Islet precursor cell (in vitro differentiated cells): ENCODE data around the gene ADRA1B.
"Not testable (repeated sequence)": the region's sequence is repeated elsewhere in the genome, so short reads cannot be mapped to it uniquely, and the experiment has no call there.

Experiments
- DNase-seq: peaks from one replicate; pipeline ENCODE4 v3.0.0-alpha.2; 2018

Gene ADRA1B

DNA sequence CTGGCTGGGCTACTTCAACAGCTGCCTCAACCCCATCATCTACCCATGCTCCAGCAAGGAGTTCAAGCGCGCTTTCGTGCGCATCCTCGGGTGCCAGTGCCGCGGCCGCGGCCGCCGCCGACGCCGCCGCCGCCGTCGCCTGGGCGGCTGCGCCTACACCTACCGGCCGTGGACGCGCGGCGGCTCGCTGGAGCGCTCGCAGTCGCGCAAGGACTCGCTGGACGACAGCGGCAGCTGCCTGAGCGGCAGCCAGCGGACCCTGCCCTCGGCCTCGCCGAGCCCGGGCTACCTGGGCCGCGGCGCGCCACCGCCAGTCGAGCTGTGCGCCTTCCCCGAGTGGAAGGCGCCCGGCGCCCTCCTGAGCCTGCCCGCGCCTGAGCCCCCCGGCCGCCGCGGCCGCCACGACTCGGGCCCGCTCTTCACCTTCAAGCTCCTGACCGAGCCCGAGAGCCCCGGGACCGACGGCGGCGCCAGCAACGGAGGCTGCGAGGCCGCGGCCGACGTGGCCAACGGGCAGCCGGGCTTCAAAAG, 55.7 kb downstream of the ADRA1B start:
- DNase-seq = peak; percentile 69

DNA sequence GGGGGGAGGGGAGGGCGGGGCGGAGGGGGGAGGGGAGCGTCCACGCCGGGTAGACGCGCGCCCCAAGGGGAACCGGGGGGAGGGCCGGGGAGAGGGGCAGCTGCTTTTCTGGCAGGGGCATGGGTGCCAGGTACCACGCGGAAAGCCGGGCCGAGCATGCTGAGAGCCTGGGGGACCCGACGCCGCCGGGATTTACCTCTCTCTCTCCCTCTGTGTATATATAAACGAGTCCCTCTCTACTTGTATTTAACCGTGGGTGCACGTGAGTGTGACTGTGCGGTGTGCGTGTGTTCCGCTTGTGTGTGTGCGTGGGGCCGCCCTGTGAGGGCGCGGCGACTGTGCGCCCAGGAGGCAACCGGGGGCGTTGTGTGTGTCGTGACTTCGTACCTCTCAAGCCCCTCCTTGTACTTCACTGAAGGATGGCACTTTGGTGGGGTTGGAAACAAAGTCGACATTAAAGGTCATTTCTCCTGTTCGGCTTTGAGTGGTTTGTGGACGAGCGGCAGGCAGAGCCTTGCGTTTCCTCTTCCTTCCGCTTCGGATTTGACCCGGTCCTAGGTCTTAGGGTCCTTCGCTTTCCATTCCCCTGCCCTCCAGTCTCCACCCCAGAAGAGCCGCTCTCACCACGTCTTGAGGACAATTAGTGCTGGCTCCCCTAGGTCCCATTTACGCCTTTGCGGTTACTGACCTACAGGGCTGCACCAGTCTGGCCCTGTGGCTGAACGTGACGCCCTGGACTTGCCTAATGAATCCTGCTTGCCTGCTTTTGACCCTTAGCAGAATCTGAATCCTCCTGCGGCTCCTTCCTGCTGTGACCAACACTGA, 56.5 kb downstream of the ADRA1B start:
- DNase-seq = peak; percentile 56

GRCh38 chr5:159975462-159976019, 59.3 kb downstream of the ADRA1B start:
- peak; percentile 76 for DNase-seq

DNA sequence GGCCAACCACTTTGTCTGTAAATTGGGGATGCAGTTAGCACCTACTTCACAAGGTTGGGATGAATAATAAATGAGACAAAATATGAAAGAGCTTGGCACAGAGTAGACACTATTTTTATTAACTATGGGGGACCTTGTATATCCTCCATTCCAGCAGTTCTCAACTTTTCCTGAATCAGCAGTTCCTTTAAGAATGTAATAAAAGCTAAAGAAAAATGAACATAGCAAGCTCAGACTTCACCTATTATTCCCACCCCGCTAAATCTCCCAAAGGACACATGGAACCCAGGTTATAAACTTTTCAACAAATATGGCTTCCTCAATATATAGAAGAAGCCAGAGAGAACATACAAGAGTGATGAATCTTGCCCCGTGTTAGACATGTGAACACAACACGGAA, 60.6 kb downstream of the ADRA1B start:
- DNase-seq = no peak

- no peak for DNase-seq
These were observed 62.1 kb downstream of the ADRA1B start for GRCh38 chr5:159978358-159978757.

- DNase-seq = no peak
These were observed 66.3 kb downstream of the ADRA1B start for GRCh38 chr5:159982421-159983173.

DNA sequence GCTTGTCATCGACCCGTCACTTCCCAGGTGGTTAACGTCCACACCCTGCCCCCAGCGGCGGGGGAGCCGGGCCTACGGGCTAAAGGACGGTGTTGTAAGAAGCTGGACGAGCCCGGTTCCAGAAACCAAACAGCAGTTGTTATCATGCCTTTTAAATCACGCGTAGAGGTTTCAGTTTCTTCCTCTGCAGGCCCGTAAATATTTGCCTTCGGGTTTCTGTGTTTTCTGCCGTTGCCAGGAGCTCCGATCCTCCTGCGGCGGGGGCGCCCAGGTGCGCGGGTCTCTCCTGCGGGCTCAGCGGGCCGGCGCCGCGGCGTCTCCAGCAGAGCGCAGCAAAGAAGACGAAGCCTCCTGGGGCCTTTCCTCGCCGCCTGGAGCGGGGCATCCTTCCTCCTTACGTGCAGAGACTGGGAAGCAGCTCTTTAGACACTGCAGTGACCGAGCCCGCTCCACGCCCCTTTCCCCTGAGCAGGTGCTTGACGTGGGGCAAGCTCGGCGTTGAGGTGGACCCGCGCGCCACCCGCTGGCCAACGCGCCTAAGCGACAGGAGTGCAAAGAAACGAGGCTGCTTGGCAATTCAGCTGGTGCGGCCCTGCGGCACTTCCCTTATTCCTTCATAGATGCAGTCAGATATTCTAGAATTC, 70.9 kb downstream of the ADRA1B start:
- peak; percentile 95 for DNase-seq

- DNase-seq = no peak
These were observed 74.2 kb downstream of the ADRA1B start for GRCh38 chr5:159990506-159990905.

- DNase-seq = no peak
These were observed 76.3 kb downstream of the ADRA1B start for GRCh38 chr5:159992566-159992965.

- no peak for DNase-seq
These were observed 76.9 kb downstream of the ADRA1B start for GRCh38 chr5:159993194-159993593.

DNA sequence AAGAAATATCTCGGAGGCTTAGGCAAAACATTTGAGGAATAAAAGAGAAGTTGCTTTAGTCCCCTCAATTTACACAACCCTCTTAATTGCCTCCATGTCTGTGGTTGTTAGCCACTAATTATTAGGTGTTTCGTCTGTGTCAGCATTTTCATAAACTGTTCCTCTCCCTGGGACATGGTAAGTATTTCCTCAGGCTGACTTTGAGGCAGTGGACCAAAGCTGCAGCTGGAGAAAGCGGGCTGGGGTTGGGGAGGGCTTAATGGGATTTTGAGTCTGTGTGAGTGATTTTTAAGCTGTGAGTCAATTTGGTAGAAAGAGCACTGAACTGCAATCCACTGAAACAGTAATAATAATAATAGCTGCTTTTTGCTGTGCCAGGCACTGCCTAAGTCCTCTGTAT, 79.6 kb downstream of the ADRA1B start:
- no peak for DNase-seq

DNA sequence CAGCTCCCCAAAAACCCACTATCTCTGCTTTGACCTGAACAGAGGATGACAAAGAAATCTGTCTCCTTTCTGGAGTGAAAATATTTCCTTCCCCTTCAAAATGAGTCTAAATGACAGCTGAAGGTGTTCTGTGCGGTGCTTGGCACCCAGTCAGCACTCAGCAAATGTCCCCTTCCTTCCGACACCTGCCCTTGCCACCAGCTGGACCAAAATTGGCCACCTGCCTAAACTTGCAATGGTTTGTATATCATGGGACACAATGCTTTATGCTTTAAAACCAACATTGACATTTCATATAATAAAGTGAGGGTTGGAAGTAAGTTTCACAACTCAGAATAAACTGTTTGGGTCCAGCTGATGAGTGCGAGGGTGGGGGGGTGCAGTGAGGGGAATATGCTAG, 85.2 kb downstream of the ADRA1B start:
- no peak for DNase-seq

DNA sequence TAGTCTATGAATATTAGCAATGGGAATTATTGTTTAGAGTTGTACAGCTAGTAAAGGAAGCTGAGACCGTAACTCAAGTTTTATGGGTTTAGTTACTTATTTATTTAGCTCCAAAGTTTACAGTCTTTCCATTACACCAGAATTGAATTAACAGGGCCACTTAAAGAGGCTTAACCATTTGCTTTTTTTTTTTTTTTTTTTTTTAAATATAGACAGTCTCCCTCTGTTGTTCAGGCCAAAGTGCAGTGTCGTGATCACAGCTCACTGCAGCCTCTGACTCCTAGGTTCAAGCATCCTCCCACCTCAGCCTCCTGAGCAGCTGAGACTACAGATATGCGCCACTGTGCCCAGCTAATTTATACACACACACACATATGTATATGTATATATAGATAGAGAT, 91.2 kb downstream of the ADRA1B start:
- no peak for DNase-seq

GRCh38 chr5:160008529-160008876, 92.2 kb downstream of the ADRA1B start:
- not testable (repeated sequence) for DNase-seq

DNA sequence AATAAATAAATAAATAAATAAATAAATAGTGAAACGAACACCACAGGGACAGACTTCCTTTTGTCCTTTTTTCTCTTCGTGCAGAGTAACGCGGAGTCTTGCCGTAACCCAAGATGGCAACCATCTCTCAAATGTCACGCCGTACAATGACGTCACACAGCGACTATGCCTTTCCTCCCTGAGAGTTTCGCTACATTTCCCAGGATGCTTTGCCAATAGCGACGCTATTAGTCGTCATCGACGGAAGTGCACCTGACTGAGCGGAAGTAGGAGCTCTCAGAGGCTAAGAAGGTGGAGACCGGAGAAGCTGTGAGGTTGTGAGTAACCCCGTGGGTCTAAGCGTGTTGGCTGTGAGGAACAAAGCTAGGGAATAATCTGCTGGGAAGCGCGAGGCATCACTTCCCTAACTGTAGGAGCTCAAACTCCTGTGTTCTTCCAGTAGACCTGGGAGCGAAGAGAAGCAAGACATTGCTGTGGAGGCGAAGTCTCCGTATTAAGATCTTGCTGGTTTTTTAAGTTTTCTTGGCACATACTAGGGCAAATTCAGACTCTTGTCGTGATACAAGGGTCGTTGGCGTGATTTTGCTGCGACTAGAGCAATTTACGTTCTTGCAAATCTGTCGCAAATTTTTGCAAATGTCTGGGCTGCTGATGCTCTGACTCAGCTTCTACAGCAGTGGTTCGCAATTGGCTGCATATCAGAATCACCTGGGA, 92.8 kb downstream of the ADRA1B start, which contains the start of gene TTC1:
TSS of gene TTC1 (plus strand) at position 263 of the 714 bp plus-strand sequence. CDS start 1,390 bp downstream, outside the sequence.
- peak; percentile 98 for DNase-seq

DNA sequence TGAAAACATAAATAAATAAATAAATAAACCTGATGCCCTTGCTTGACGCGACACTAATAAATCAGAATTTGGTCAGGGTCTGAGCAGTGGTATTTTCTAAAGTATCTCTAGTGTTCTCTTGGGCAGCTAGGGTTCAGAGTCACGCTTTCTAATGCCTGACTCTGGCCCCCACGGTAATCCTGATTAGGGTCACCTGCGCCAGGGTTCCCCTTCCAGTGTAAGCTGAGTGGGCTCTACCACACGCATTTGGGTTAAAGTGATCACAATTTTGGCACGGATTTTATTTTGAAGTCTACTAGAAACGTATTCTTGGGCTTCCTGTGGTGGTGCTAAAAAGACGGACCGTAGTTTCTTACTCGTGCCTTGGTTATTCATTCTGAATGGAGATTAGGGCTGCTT, 93.3 kb downstream of the ADRA1B start:
- no peak for DNase-seq

DNA sequence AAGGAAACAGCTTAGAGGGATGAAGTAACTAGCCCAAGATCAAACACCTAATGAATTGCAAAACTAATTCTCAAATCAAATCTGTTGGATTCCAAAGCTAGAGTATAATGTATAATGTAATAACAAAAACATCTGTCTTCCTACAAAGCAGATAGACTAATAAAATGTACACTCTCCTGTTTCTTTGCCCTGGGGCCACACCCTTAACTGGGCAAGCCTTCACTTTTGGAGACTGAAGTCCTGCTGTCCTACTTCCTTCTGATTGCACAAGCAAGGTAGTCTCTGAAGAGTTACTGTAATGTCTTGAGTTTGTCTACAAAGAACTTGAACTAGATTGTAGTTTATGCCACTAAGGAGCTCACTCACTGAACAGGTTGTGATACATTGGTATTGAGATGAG, 95.2 kb downstream of the ADRA1B start:
- DNase-seq = no peak

DNA sequence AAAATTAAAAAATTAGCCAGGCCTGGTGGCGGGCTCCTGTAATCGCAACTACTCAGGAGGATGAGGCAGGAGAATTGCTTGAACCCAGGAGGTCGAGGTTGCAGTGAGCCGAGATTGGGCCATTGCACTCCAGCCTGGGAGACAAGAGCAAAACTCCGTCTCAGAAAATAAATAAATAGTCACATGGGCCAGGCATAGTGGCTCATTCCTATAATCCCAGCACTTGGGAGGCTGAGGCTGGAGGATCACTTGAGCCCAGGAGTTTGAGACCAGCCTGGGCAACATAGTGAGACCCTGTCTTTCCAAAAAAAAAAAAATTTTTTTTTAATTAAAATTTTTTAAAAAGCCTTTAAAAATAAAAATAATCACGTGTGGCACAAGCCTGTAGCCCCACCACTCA, 97.9 kb downstream of the ADRA1B start:
- DNase-seq = not testable (repeated sequence)

DNA sequence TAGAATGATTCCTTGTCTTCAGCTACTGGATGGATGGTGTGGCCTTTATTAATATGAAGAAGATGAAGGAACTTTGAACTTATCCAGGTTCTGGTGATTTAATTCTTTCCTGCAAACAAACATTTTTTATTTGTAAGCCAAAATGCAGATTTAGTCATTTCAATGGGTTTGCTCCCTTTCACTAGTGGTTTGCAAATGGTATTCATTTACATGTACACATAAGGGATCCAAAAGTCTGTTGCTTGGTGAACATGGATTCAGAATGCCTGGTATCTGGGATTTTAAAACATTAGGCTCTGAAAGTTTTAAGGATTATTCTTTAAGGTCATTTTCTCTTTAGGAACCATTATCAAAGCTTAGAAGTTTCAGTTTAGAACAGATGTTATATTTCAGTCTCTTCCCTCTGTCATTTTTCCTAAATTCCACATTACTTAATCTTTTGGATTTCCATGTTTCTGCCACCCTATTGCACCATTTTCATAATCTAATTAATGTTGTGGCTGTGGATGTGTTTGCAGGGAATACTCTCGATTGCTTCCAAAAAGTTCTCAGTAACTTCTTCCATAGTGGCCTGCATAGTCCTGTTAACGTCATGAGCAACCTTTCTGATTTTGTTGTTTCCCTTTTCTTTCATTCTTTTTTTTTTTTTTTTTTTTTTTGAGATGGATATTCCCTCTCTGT, 102.8 kb downstream of the ADRA1B start:
- DNase-seq = no peak

GRCh38 chr5:160020266-160020770, 104.0 kb downstream of the ADRA1B start:
- DNase-seq = no peak

- DNase-seq = no peak
These were observed 104.7 kb downstream of the ADRA1B start for GRCh38 chr5:160020964-160021363.
